ENCODE results near the gene CATSPERE.
"Not testable (repeated sequence)": the region's sequence is repeated elsewhere in the genome, so short reads cannot be mapped to it uniquely, and the experiment has no call there.

Gene CATSPERE

GRCh38 chr1:244545511-244545910 lies 84.4 kb downstream of the CATSPERE start:
- no peak for DNase-seq (ENCODE audit: low read depth in 2 of 2)

GRCh38 chr1:244548558-244549115 lies 87.6 kb downstream of the CATSPERE start:
- no peak for DNase-seq (ENCODE audit: low read depth in 2 of 2)

- DNase-seq (ENCODE audit: low read depth in 2 of 2): no peak
These were observed 91.3 kb downstream of the CATSPERE start for GRCh38 chr1:244552336-244552735.

GRCh38 chr1:244556263-244556662 lies 95.2 kb downstream of the CATSPERE start:
- DNase-seq (ENCODE audit: low read depth in 2 of 2): no peak

- DNase-seq (ENCODE audit: low read depth in 2 of 2): no peak
These were observed 96.5 kb downstream of the CATSPERE start for GRCh38 chr1:244557565-244557964.

GRCh38 chr1:244559561-244559960 lies 98.5 kb downstream of the CATSPERE start:
- DNase-seq (ENCODE audit: low read depth in 2 of 2): no peak

GRCh38 chr1:244562877-244563276 lies 101.8 kb downstream of the CATSPERE start:
- not testable (repeated sequence) for DNase-seq (ENCODE audit: low read depth in 2 of 2)

GRCh38 chr1:244573768-244574167 lies 112.7 kb downstream of the CATSPERE start:
- DNase-seq (ENCODE audit: low read depth in 2 of 2): no peak

- no peak for DNase-seq (ENCODE audit: low read depth in 2 of 2)
These were observed 115.3 kb downstream of the CATSPERE start for GRCh38 chr1:244576259-244576892.

- DNase-seq (ENCODE audit: low read depth in 2 of 2): not testable (repeated sequence)
These were observed 117.1 kb downstream of the CATSPERE start for GRCh38 chr1:244578205-244578604.

- DNase-seq (ENCODE audit: low read depth in 2 of 2): no peak
These were observed 122.4 kb downstream of the CATSPERE start for GRCh38 chr1:244583358-244583982.

- no peak for DNase-seq (ENCODE audit: low read depth in 2 of 2)
These were observed 124.8 kb downstream of the CATSPERE start for GRCh38 chr1:244585867-244586266.

GRCh38 chr1:244590670-244591069 lies 129.6 kb downstream of the CATSPERE start:
- DNase-seq (ENCODE audit: low read depth in 2 of 2): no peak

GRCh38 chr1:244598611-244599010 lies 137.5 kb downstream of the CATSPERE start:
- no peak for DNase-seq (ENCODE audit: low read depth in 2 of 2)

- DNase-seq (ENCODE audit: low read depth in 2 of 2): peak in 1 of 2 donors; percentile 2
These were observed 138.9 kb downstream of the CATSPERE start for GRCh38 chr1:244599937-244600350.

- no peak for DNase-seq (ENCODE audit: low read depth in 2 of 2)
These were observed 140.3 kb downstream of the CATSPERE start for GRCh38 chr1:244601336-244601735.

GRCh38 chr1:244603498-244603897 lies 142.4 kb downstream of the CATSPERE start:
- no peak for DNase-seq (ENCODE audit: low read depth in 2 of 2)

- no peak for DNase-seq (ENCODE audit: low read depth in 2 of 2)
These were observed 144.8 kb downstream of the CATSPERE start for GRCh38 chr1:244605835-244606370.

GRCh38 chr1:244614113-244614836 lies 153.2 kb downstream of the CATSPERE start:
- no peak for DNase-seq (ENCODE audit: low read depth in 2 of 2)

- DNase-seq (ENCODE audit: low read depth in 2 of 2): no peak
These were observed 153.8 kb downstream of the CATSPERE start for GRCh38 chr1:244614879-244615278.

- no peak for DNase-seq (ENCODE audit: low read depth in 2 of 2)
These were observed 154.2 kb downstream of the CATSPERE start for GRCh38 chr1:244615301-244615700.

GRCh38 chr1:244626709-244627108 lies 165.6 kb downstream of the CATSPERE start:
- no peak for DNase-seq (ENCODE audit: low read depth in 2 of 2)

All from stimulated activated CD8-positive, alpha-beta memory T cell treated with anti-CD3 and anti-CD28 coated beads, Interleukin-2, amount 100 ng/mL, for 1 hour (primary cell).